Neural cell (in vitro differentiated cells): Measurements from ENCODE around the gene MTMR3. TPM values are rescaled to one million over a fixed set of nuclear protein-coding genes. Genes with fewer than 3 reads are reported as not detected.

Experiments used
- H2AFZ ChIP-seq: fragments of 200-600, 300-800 bp; sonication (generic), shearing (Covaris generic); 2 replicates; pipeline ENCODE4 v1.6.0; 2014; ENCODE audit warnings: low read depth, mild to moderate bottlenecking, antibody characterized with exemption, low read length, moderate library complexity
- H3F3A ChIP-seq: fragments of 200-600 bp; shearing (Covaris generic); 2 replicates; pipeline ENCODE4 v1.6.1; 2016; ENCODE audit warnings: mild to moderate bottlenecking, moderate library complexity, mixed read lengths, antibody characterized with exemption, low read length; ENCODE audit not compliant: insufficient read depth, poor library complexity, severe bottlenecking
- H3K27ac ChIP-seq: fragments of 200-600, 300-800 bp; sonication (generic), shearing (Covaris generic); 2 replicates; pipeline ENCODE4 v1.5.1; 2014; ENCODE audit warnings: mild to moderate bottlenecking, low read length, moderate library complexity
- H3K27me3 ChIP-seq: fragments of 300-800, 200-600 bp; sonication (generic), shearing (Covaris generic); 2 replicates; pipeline ENCODE4 v1.6.0; 2014; ENCODE audit warnings: mild to moderate bottlenecking, low read depth, low read length, moderate library complexity; ENCODE audit not compliant: insufficient read depth
- H3K36me3 ChIP-seq: fragments of 300-800, 200-600 bp; sonication (generic), shearing (Covaris generic); 2 replicates; pipeline ENCODE4 v1.5.1; 2014; ENCODE audit warnings: mild to moderate bottlenecking, antibody characterized with exemption, low read length, moderate library complexity; ENCODE audit not compliant: insufficient read depth
- H3K4me2 ChIP-seq: fragments of 300-800, 200-600 bp; sonication (generic), shearing (Covaris generic); 2 replicates; pipeline ENCODE4 v1.6.0; 2014; ENCODE audit warnings: mild to moderate bottlenecking, low read length
- H3K4me3 ChIP-seq: fragments of 300-800, 200-600 bp; sonication (generic), shearing (Covaris generic); 2 replicates; pipeline ENCODE4 v1.5.1; 2014; ENCODE audit warnings: mild to moderate bottlenecking, low read length, moderate library complexity
- H3K79me2 ChIP-seq: fragments of 200-600 bp; shearing (Covaris generic); replicated peaks from 2 replicates; pipeline ENCODE4 v1.6.0; 2014; ENCODE audit warnings: mild to moderate bottlenecking, low read length, moderate library complexity; ENCODE audit not compliant: insufficient read depth
- H3K9ac ChIP-seq: fragments of 300-800, 200-600 bp; sonication (generic), shearing (Covaris generic); 2 replicates; pipeline ENCODE4 v1.6.1; 2016; ENCODE audit warnings: mild to moderate bottlenecking, low read length, mixed read lengths
- H3K9me2 ChIP-seq: fragments of 200-600 bp; shearing (Covaris generic); 2 replicates; pipeline ENCODE4 v1.6.1; 2016; ENCODE audit warnings: mild to moderate bottlenecking, low read length, mixed read lengths; ENCODE audit not compliant: insufficient read depth
- H3K9me3 ChIP-seq: fragments of 200-600, 300-800 bp; sonication (generic), shearing (Covaris generic); 2 replicates; pipeline ENCODE4 v1.6.1; 2016; ENCODE audit warnings: mild to moderate bottlenecking, mixed run types, low read length, moderate library complexity, mixed read lengths
- H4K20me1 ChIP-seq: fragments of 200-600 bp; shearing (Covaris generic); 2 replicates; pipeline ENCODE4 v1.6.1; 2016; ENCODE audit warnings: mild to moderate bottlenecking, mixed run types; ENCODE audit not compliant: insufficient read depth
- EP300 ChIP-seq: fragments of 450-650 bp; conservative IDR thresholded peaks from 2 replicates; pipeline ENCODE4 v1.6.1; 2014; ENCODE audit warnings: antibody characterized with exemption, mild to moderate bottlenecking, moderate library complexity; ENCODE audit not compliant: poor library complexity, severe bottlenecking
- EZH2 ChIP-seq: fragments of 200-600, 300-800 bp; shearing (Covaris generic), sonication (generic); IDR thresholded peaks from 2 replicates; pipeline ENCODE4 v1.6.1; 2014; ENCODE audit warnings: antibody characterized with exemption, low read length, borderline replicate concordance, mild to moderate bottlenecking; ENCODE audit not compliant: insufficient read depth, poor library complexity, severe bottlenecking
- MXI1 ChIP-seq: fragments of 450-650 bp; conservative IDR thresholded peaks from 2 replicates; pipeline ENCODE4 v1.6.1; 2014; ENCODE audit warnings: antibody characterized with exemption, mild to moderate bottlenecking; ENCODE audit not compliant: poor library complexity, severe bottlenecking
- POLR2AphosphoS5 ChIP-seq: IDR thresholded peaks from 2 replicates; pipeline ENCODE4 v1.6.1; 2012
- RAD21 ChIP-seq: fragments of 450-650 bp; conservative IDR thresholded peaks from 2 replicates; pipeline ENCODE4 v1.6.1; 2014; ENCODE audit warnings: antibody characterized with exemption, mild to moderate bottlenecking, moderate library complexity
- SMC3 ChIP-seq: fragments of 450-650 bp; conservative IDR thresholded peaks from 2 replicates; pipeline ENCODE4 v1.6.1; 2014; ENCODE audit warnings: antibody characterized with exemption, mild to moderate bottlenecking, moderate library complexity; ENCODE audit not compliant: poor library complexity
- TAF1 ChIP-seq: IDR thresholded peaks from 2 replicates; pipeline ENCODE4 v1.6.1; 2012; ENCODE audit warnings: low read depth
- polyA plus RNA-seq: library from polyadenylated mRNA; depleted of rRNA; stranded (reverse); fragments of >200 nt; gene quantifications from 2 replicates; pipeline ENCODE4 v1.2.3, GENCODE V29; 2014
- TF ChIP-seq, protein P1 (sequence below): fragments of 450-650 bp; IDR thresholded peaks from 2 replicates; pipeline ENCODE4 v1.5.1; 2014; ENCODE audit warnings: antibody characterized with exemption, mild to moderate bottlenecking, moderate library complexity; ENCODE audit not compliant: poor library complexity, severe bottlenecking
- TF ChIP-seq, protein P2 (sequence below): IDR thresholded peaks from 2 replicates; pipeline ENCODE4 v1.6.1; 2012; ENCODE audit warnings: borderline replicate concordance

MTMR3 gene
- polyA plus RNA-seq, 1 donor from 2014 or later, result 46.7 TPM

- H3K9me3 ChIP-seq, result no peaks in the 10 kb centered on the region
- H3K79me2 ChIP-seq, result no peaks in the 10 kb centered on the region
- TF ChIP-seq EP300, result no peak
- TF ChIP-seq, protein P1, sequence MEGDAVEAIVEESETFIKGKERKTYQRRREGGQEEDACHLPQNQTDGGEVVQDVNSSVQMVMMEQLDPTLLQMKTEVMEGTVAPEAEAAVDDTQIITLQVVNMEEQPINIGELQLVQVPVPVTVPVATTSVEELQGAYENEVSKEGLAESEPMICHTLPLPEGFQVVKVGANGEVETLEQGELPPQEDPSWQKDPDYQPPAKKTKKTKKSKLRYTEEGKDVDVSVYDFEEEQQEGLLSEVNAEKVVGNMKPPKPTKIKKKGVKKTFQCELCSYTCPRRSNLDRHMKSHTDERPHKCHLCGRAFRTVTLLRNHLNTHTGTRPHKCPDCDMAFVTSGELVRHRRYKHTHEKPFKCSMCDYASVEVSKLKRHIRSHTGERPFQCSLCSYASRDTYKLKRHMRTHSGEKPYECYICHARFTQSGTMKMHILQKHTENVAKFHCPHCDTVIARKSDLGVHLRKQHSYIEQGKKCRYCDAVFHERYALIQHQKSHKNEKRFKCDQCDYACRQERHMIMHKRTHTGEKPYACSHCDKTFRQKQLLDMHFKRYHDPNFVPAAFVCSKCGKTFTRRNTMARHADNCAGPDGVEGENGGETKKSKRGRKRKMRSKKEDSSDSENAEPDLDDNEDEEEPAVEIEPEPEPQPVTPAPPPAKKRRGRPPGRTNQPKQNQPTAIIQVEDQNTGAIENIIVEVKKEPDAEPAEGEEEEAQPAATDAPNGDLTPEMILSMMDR, result no peak
- no peak for TF ChIP-seq MXI1
- no peak for TF ChIP-seq EZH2
- TF ChIP-seq TAF1, result no peak
- TF ChIP-seq, protein P2, sequence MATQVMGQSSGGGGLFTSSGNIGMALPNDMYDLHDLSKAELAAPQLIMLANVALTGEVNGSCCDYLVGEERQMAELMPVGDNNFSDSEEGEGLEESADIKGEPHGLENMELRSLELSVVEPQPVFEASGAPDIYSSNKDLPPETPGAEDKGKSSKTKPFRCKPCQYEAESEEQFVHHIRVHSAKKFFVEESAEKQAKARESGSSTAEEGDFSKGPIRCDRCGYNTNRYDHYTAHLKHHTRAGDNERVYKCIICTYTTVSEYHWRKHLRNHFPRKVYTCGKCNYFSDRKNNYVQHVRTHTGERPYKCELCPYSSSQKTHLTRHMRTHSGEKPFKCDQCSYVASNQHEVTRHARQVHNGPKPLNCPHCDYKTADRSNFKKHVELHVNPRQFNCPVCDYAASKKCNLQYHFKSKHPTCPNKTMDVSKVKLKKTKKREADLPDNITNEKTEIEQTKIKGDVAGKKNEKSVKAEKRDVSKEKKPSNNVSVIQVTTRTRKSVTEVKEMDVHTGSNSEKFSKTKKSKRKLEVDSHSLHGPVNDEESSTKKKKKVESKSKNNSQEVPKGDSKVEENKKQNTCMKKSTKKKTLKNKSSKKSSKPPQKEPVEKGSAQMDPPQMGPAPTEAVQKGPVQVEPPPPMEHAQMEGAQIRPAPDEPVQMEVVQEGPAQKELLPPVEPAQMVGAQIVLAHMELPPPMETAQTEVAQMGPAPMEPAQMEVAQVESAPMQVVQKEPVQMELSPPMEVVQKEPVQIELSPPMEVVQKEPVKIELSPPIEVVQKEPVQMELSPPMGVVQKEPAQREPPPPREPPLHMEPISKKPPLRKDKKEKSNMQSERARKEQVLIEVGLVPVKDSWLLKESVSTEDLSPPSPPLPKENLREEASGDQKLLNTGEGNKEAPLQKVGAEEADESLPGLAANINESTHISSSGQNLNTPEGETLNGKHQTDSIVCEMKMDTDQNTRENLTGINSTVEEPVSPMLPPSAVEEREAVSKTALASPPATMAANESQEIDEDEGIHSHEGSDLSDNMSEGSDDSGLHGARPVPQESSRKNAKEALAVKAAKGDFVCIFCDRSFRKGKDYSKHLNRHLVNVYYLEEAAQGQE, result no peak
- no peak for TF ChIP-seq POLR2AphosphoS5
- TF ChIP-seq SMC3, result no peak
- TF ChIP-seq RAD21, result no peak
- no peaks in the 10 kb centered on the region for H3K27me3 ChIP-seq
- H3K36me3 ChIP-seq, result no peaks in the 10 kb centered on the region
- H3K27ac ChIP-seq, result no peak overlapping the region
- no peaks in the 10 kb centered on the region for H3F3A ChIP-seq
- H2AFZ ChIP-seq, result no peak overlapping the region
- H3K9ac ChIP-seq, result no peak overlapping the region
- no peak overlapping the region for H3K4me2 ChIP-seq
- no peak overlapping the region for H3K4me3 ChIP-seq
- H4K20me1 ChIP-seq, result no peaks in the 10 kb centered on the region
- H3K9me2 ChIP-seq, result no peaks in the 10 kb centered on the region
Measured at GRCh38 chr22:29877620-29878019, 5.4 kb upstream of the MTMR3 start.

DNA sequence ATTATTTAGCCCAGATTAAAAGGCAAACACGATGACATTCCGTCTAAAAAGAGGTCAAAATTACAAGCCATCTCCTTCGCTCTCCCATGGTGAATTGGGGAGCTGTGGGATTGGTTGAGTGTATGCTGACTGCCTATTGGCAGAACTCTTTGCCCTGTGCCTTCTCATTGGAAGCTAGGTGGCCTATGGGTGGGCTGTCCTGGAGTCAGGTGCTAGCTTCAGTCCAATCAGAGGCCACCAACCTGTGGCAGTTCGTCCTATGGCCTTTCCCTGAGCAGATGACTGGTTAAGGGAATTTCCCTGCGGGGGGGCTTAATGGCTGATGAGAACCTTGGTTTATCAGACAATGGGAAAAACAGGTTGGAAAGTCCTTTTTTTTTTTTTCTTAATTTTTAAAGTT, 3.2 kb upstream of the MTMR3 start:
- H3K27me3 ChIP-seq, result no peaks in the 10 kb centered on the region
- no peaks in the 10 kb centered on the region for H3K9me2 ChIP-seq
- peaks cover 17% of the 10 kb centered on the region for H3K79me2 ChIP-seq
- no peaks in the 10 kb centered on the region for H3K9me3 ChIP-seq
- H3K4me2 ChIP-seq, result no peak overlapping the region
- no peaks in the 10 kb centered on the region for H3K36me3 ChIP-seq
- H4K20me1 ChIP-seq, result no peaks in the 10 kb centered on the region
- no peak overlapping the region for H3K9ac ChIP-seq
- no peaks in the 10 kb centered on the region for H3F3A ChIP-seq
- H3K27ac ChIP-seq, result no peak overlapping the region
- no peak overlapping the region for H2AFZ ChIP-seq
- H3K4me3 ChIP-seq, result no peak overlapping the region
- no peak for TF ChIP-seq SMC3
- TF ChIP-seq MXI1, result no peak
- TF ChIP-seq EP300, result no peak
- TF ChIP-seq POLR2AphosphoS5, result no peak
- TF ChIP-seq, protein P2, result no peak
- TF ChIP-seq, protein P1, result no peak
- TF ChIP-seq TAF1, result no peak
- no peak for TF ChIP-seq EZH2
- TF ChIP-seq RAD21, result no peak
